ENCODE data around the gene TRIOBP. TPM values are rescaled to one million over a fixed set of nuclear protein-coding genes. Genes with fewer than 3 reads are reported as not detected.
A peak's percentile ranks its signal among the peaks of the same experiment; 100 is the strongest.

TRIOBP gene
- total and polyA plus RNA-seq, 7 experiments from 2014 or later, result 6.7 to 43.0 (median 22.9) TPM

DNA sequence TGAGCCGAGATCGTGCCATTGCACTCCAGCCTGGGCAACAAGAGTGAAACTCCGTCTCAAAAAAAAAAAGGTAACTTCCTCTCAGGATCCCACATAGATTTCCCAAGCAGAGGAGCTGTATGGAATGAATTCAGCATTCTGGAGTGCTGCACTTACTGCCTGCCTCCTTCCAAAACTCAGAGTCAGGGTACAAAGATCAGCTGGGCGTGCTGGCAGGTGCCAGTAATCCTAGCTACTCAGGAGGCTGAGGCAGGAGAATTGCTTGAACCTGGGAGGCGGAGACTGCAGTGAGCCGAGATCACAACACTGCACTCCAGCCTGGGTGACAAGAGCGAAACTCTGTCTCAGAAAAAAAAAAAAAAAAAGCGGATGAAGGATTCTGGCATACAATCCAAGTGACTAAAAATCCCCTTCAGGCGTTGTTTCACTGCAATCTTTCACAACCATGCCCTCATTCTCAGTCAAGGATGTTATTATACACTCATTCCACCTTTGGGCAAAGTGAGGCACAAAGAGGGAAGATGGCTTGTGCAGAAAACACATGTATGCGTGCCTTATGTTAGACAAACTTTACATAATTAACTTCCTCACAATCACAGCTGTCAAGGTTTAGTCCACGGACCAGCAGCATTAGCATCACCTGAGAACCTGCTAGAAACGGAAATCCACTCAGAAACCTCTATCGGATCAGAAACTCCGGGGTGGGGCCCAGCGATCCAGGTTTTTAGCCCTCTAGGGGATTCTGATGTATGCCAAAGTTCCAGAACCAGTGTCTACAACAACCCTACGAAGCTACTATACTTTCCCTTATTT, 11.8 kb upstream of the TRIOBP start:
- ATAC-seq (no peak), DNase-seq (no peak)
- Mint-ChIP-seq H3K27me3 (no peaks in the 10 kb centered on the region), H3K4me1 (peaks cover 18 to 45% (median 34%) of the 10 kb centered on the region in 7 donors), H3K27ac (peak overlapping the region in 6 of 9 donors; percentile 9 to 97 (median 75)), H3K36me3 (peaks cover 0 to 18% (median 13%) of the 10 kb centered on the region in 5 donors), H3K4me3 (peak overlapping the region in 7 of 10 donors; percentile 93 to 98 (median 96)), H3K9me3 (no peaks in the 10 kb centered on the region)
- peaks cover 0 to 25% (median 6%) of the 10 kb centered on the region in 3 experiments for H3K36me3 ChIP-seq (ENCODE audit: control insufficient read depth in 2 of 3, insufficient read depth in 3 of 3, low read length in 3 of 3)
- ChIA-PET CTCF (interaction anchor here (1.4 to 13.7 kb wide), 4 partner anchors 27 to 78 kb away, joined by 4 to 254 read pairs (median 11); partner anchors contain the start of genes GGA1, PDXP and SH3BP1), POLR2A (interaction anchor here (1.1 to 4.5 kb wide), 9 partner anchors 9 to 76 kb away, joined by 3 to 41 read pairs (median 27); partner anchors contain the start of genes GGA1, LGALS1 and PDXP)
- intact Hi-C loops (cut with micrococcal nuclease), result loop anchor here in 1 of 2 donors (10.0 kb wide), 1 partner anchor 120 kb away; the partner anchor contains the start of gene GCAT
- no peaks in the 10 kb centered on the region for H3K9me3 ChIP-seq (ENCODE audit: control insufficient read depth in 2 of 3, low read length in 3 of 3)
- no peaks in the 10 kb centered on the region for H3K27me3 ChIP-seq (ENCODE audit: control insufficient read depth in 2 of 2, insufficient read depth in 2 of 2, low read length in 2 of 2)
- no peak overlapping the region for H3K27ac ChIP-seq (ENCODE audit: low read depth, low read length)
- H3K4me1 ChIP-seq (ENCODE audit: control insufficient read depth in 2 of 2, insufficient read depth in 2 of 2, low read length in 2 of 2), result peaks cover 19 to 24% of the 10 kb centered on the region in 2 donors
- no peak overlapping the region for H3K4me3 ChIP-seq (ENCODE audit: low read length)

DNA sequence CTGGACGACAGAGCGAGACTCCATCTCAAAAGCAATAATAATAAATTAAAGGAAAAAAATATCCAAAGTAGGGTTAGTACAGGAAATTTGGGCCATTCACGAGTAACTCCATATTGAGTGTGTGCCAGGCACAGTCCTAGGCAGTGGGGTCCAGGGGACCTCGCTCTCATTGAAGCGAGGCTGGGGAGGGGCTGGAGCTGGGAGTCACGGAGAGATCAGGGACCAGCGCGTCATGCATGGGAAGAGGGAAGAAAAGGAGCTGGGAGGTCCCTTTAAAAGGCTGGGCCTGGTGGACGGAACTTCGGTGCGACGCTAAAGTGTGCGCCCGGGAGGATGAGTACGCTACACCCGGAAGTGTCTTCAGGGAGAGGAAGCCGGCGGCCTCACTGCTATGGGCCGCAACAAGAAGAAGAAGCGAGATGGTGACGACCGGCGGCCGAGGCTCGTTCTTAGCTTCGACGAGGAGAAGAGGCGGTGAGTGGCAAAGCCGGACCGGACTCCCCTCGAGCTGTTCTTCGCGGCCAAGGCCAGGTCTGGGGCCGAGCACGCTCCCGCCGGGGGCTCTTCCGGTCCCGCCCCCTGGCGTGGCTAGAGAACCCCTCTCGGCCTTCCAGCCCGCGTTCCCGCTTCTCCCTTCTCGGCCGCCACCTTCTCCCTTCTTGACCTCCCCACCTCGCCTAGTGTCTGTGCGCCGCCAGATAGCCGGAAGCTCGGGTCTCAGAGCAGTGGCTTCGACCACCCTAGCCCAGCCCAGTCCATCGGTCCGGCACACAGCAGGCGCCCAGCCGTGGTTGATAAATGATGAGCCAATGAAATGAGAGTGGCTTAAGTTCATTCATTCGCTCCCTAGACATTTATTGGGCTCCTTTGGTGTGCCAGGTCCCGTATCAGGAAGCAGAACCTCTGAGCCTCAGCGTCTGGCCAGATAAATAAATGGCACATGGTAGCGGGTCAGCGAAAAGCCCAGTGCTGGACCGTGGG, 10.6 kb upstream of the TRIOBP start, which contains the start of gene NOL12:
Gene NOL12, plus strand, starts transcription at position 342 of the 981 bp plus-strand sequence. Its CDS starts 50 bp downstream, at position 392.
- intact Hi-C loops (cut with micrococcal nuclease), result loop anchor here (1.0 to 10.0 kb wide), 8 partner anchors 9 to 163 kb away; partner anchors contain the start of genes GGA1 (in 2 of the 2), ANKRD54 (in 1 of the 2), EIF3L (in 1 of the 2) and GCAT (in 1 of the 2)
- H3K27ac ChIP-seq (ENCODE audit: low read depth, low read length), result peak within 1 kb of the TSS; percentile 84
- H3K27me3 Mint-ChIP-seq, result no peaks in the 10 kb centered on the region
- peaks cover 0 to 22% (median 16%) of the 10 kb centered on the region in 5 donors for H3K36me3 Mint-ChIP-seq
- H3K4me3 ChIP-seq (ENCODE audit: low read length), result peak within 1 kb of the TSS; percentile 82
- H3K4me3 Mint-ChIP-seq, result peak within 1 kb of the TSS; percentile 93 to 98 (median 96)
- peak; percentile 91 for ATAC-seq
- peaks cover 0 to 38% (median 6%) of the 10 kb centered on the region in 3 experiments for H3K36me3 ChIP-seq (ENCODE audit: control insufficient read depth in 2 of 3, insufficient read depth in 3 of 3, low read length in 3 of 3)
- H3K27me3 ChIP-seq (ENCODE audit: control insufficient read depth in 2 of 2, insufficient read depth in 2 of 2, low read length in 2 of 2), result no peaks in the 10 kb centered on the region
- peak; percentile 63 to 82 (median 78) for DNase-seq
- H3K9me3 ChIP-seq (ENCODE audit: control insufficient read depth in 2 of 3, low read length in 3 of 3), result no peaks in the 10 kb centered on the region
- peak within 1 kb of the TSS; percentile 88 to 99 (median 95) for H3K27ac Mint-ChIP-seq
- peaks cover 18 to 22% of the 10 kb centered on the region in 2 donors for H3K4me1 ChIP-seq (ENCODE audit: control insufficient read depth in 2 of 2, insufficient read depth in 2 of 2, low read length in 2 of 2)
- H3K9me3 Mint-ChIP-seq, result no peaks in the 10 kb centered on the region
- ChIA-PET CTCF (interaction anchor here (0.6 to 13.7 kb wide), 4 partner anchors 28 to 119 kb away, joined by 3 to 254 read pairs (median 11); partner anchors contain the start of genes GGA1, PDXP and SH3BP1), POLR2A (interaction anchor here (0.5 to 4.5 kb wide), 17 partner anchors 9 to 158 kb away, joined by 3 to 41 read pairs (median 7); partner anchors contain the start of genes ANKRD54, GGA1, LGALS1 and PDXP)
- peaks cover 16 to 39% (median 33%) of the 10 kb centered on the region in 7 donors for H3K4me1 Mint-ChIP-seq

DNA sequence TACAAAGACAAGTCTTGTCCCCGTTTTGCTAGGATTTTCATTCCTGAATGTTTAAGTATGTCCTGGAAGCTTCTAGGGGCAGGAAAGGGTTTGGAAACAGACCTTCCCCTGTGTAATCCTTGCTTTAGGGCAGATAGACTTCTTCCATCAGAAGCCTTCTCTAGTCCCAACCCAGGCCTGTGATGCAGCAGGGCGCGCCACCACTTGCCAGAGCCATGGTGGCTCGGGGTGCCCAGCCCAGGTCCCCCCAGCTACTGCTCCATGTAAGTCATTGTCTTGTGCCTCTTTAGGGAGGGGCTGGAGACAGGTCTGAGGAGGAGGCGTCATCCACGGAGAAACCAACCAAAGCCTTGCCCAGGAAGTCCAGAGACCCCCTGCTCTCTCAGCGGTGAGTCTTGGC, 6.4 kb upstream of the TRIOBP start:
- POLR2A ChIA-PET, result interaction anchor here (0.7 kb wide), 1 partner anchor 64 kb away, joined by 3 read pairs; no protein-coding TSS in a partner anchor
- H3K27me3 Mint-ChIP-seq, result no peaks in the 10 kb centered on the region
- H3K27ac Mint-ChIP-seq, result peak overlapping the region in 1 of 9 donors; percentile 5
- H3K4me3 Mint-ChIP-seq, result peak overlapping the region in 1 of 10 donors; percentile 20
- peaks cover 10 to 32% (median 26%) of the 10 kb centered on the region in 7 donors for H3K4me1 Mint-ChIP-seq
- H3K36me3 Mint-ChIP-seq, result peaks cover 4 to 41% (median 22%) of the 10 kb centered on the region in 5 donors
- H3K4me1 ChIP-seq (ENCODE audit: control insufficient read depth in 2 of 2, insufficient read depth in 2 of 2, low read length in 2 of 2), result peaks cover 13 to 16% of the 10 kb centered on the region in 2 donors
- ATAC-seq (no peak), DNase-seq (no peak)
- intact Hi-C loops (cut with micrococcal nuclease), result no loop called here
- H3K27me3 ChIP-seq (ENCODE audit: control insufficient read depth in 2 of 2, insufficient read depth in 2 of 2, low read length in 2 of 2), result no peaks in the 10 kb centered on the region
- H3K9me3 ChIP-seq (ENCODE audit: control insufficient read depth in 2 of 3, low read length in 3 of 3), result no peaks in the 10 kb centered on the region
- H3K27ac ChIP-seq (ENCODE audit: low read depth, low read length), result no peak overlapping the region
- no peak overlapping the region for H3K4me3 ChIP-seq (ENCODE audit: low read length)
- no peaks in the 10 kb centered on the region for H3K9me3 Mint-ChIP-seq
- CTCF ChIA-PET, result no interaction called here
- peaks cover 0 to 68% (median 6%) of the 10 kb centered on the region in 3 experiments for H3K36me3 ChIP-seq (ENCODE audit: control insufficient read depth in 2 of 3, insufficient read depth in 3 of 3, low read length in 3 of 3)

DNA sequence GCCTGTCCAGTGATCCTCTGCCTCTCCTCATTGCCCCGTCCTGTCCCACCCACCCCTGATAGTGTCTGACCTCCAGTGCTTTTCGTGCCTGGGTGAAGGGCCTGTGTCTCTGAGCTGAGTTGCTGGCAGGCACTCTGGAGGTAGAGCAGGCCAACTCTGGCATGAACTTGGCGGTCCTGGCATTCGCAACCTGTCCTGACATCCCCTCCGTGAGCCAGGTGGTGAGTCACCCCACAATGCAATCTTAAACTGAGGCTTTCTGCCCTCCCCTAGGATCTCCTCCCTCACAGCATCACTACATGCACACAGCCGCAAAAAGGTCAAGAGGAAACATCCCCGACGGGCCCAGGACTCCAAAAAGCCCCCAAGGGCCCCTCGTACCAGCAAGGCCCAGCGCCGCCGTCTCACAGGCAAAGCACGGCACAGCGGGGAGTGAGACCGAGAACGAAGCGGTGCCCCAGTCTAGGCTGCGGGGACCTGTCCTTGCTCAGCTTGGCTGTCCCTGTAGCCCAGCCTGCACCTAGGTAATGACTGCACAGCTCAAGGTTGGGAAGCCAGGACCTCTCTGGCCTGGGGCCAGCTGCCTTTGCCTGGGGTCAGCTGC, 5.8 kb upstream of the TRIOBP start:
- no peaks in the 10 kb centered on the region for H3K27me3 Mint-ChIP-seq
- intact Hi-C loops (cut with micrococcal nuclease), result no loop called here
- no peaks in the 10 kb centered on the region for H3K9me3 Mint-ChIP-seq
- H3K27ac Mint-ChIP-seq, result no peak overlapping the region
- H3K27me3 ChIP-seq (ENCODE audit: control insufficient read depth in 2 of 2, insufficient read depth in 2 of 2, low read length in 2 of 2), result no peaks in the 10 kb centered on the region
- H3K4me1 Mint-ChIP-seq, result peaks cover 15 to 34% (median 29%) of the 10 kb centered on the region in 7 donors
- CTCF ChIA-PET, result no interaction called here
- peaks cover 12 to 14% of the 10 kb centered on the region in 2 donors for H3K4me1 ChIP-seq (ENCODE audit: control insufficient read depth in 2 of 2, insufficient read depth in 2 of 2, low read length in 2 of 2)
- POLR2A ChIA-PET, result no interaction called here
- H3K4me3 Mint-ChIP-seq, result no peak overlapping the region
- H3K36me3 Mint-ChIP-seq, result peaks cover 4 to 44% (median 22%) of the 10 kb centered on the region in 5 donors
- ATAC-seq (no peak), DNase-seq (no peak)
- H3K36me3 ChIP-seq (ENCODE audit: control insufficient read depth in 2 of 3, insufficient read depth in 3 of 3, low read length in 3 of 3), result peaks cover 0 to 68% (median 6%) of the 10 kb centered on the region in 3 experiments
- no peaks in the 10 kb centered on the region for H3K9me3 ChIP-seq (ENCODE audit: control insufficient read depth in 2 of 3, low read length in 3 of 3)
- no peak overlapping the region for H3K27ac ChIP-seq (ENCODE audit: low read depth, low read length)
- no peak overlapping the region for H3K4me3 ChIP-seq (ENCODE audit: low read length)

DNA sequence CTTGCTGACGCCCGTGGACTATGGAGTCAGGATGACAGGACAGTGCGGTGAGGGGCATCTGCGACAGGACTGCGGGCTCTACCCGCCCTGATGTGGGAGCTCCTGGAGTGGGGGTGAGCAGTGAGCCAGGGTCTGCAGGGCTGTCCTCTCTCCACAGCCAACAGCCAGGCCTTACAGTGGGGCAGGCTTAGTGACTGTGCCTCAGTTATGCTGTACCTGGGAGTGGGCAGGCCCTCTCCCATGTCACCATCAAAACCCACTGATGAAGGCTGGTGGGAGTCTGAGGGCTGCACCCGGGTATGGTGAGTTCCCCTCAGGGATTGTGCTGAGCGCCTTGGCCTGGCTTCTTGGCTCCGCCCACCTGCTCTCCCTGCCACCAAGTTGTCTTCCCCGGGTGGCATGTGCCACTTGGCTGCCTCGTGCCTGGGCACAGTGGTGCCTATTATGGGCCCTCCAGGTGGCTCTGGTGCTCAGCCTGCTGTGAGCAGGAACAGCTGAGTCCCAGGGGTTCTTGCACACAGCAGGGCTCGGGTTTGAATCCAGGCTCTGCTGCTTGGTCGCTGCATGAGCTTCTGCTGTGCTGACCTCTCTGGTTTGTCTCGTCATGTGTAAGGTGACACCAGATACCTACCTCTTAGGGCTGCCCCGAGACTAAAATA, 4.1 kb upstream of the TRIOBP start:
- Histone ChIP-seq H3K4me1 (ENCODE audit: control insufficient read depth in 2 of 2, insufficient read depth in 2 of 2, low read length in 2 of 2) (peaks cover under 1 to 15% of the 10 kb centered on the region in 2 donors), H3K27me3 (ENCODE audit: control insufficient read depth in 2 of 2, insufficient read depth in 2 of 2, low read length in 2 of 2) (no peaks in the 10 kb centered on the region), H3K27ac (ENCODE audit: low read depth, low read length) (no peak overlapping the region), H3K9me3 (ENCODE audit: control insufficient read depth in 2 of 3, low read length in 3 of 3) (no peaks in the 10 kb centered on the region), H3K4me3 (ENCODE audit: low read length) (no peak overlapping the region), H3K36me3 (ENCODE audit: control insufficient read depth in 2 of 3, insufficient read depth in 3 of 3, low read length in 3 of 3) (peaks cover 0 to 60% (median 6%) of the 10 kb centered on the region in 3 experiments)
- intact Hi-C loops (cut with micrococcal nuclease), result no loop called here
- CTCF ChIA-PET, result interaction anchor here (0.7 kb wide), 1 partner anchor 85 kb away, joined by 3 read pairs; no protein-coding TSS in a partner anchor
- no peak for DNase-seq
- Mint-ChIP-seq H3K27ac (peak overlapping the region in 1 of 9 donors; percentile 7), H3K9me3 (no peaks in the 10 kb centered on the region), H3K36me3 (peaks cover 4 to 44% (median 16%) of the 10 kb centered on the region in 5 donors), H3K4me3 (no peak overlapping the region), H3K27me3 (no peaks in the 10 kb centered on the region), H3K4me1 (peaks cover 13 to 31% (median 23%) of the 10 kb centered on the region in 7 donors)
- POLR2A ChIA-PET, result interaction anchor here (0.6 kb wide), 1 partner anchor 22 kb away, joined by 3 read pairs; no protein-coding TSS in a partner anchor
- ATAC-seq, result no peak
